Mesenchymal stem cell (in vitro differentiated cells and primary cell): Measurements from ENCODE around the gene CNIH1.

Experiments
- DNase-seq: peaks from one replicate; pipeline ENCODE4 v3.0.0-alpha.2; 2013
- H2AFZ ChIP-seq: one replicate; pipeline ENCODE4 v1.6.1; 2013; ENCODE audit warnings: low read depth, mild to moderate bottlenecking, control low read depth, inconsistent platforms, low read length, moderate library complexity
- H2AK5ac ChIP-seq: 2 replicates; pipeline ENCODE4 v1.6.1; 2013; ENCODE audit warnings: low read length, moderate library complexity, mild to moderate bottlenecking, inconsistent platforms; ENCODE audit not compliant: severe bottlenecking
- H2BK120ac ChIP-seq: one replicate; pipeline ENCODE4 v1.6.1; 2013; ENCODE audit warnings: low read depth, mild to moderate bottlenecking, inconsistent platforms, low read length, moderate library complexity
- H2BK12ac ChIP-seq, 2 experiments: one replicate each; pipeline ENCODE4 v1.6.1; 2013; ENCODE audit warnings: inconsistent platforms in 2 of 2, low read length in 2 of 2, mild to moderate bottlenecking in 2 of 2, moderate library complexity in 2 of 2, control low read depth in 1 of 2
- H2BK15ac ChIP-seq: one replicate; pipeline ENCODE4 v1.6.1; 2013; ENCODE audit warnings: mild to moderate bottlenecking, low read depth, inconsistent platforms; ENCODE audit not compliant: poor library complexity, severe bottlenecking
- H2BK5ac ChIP-seq: 2 replicates; pipeline ENCODE4 v1.6.1; 2013; ENCODE audit warnings: low read depth, mild to moderate bottlenecking, low read length, control low read depth, inconsistent platforms; ENCODE audit not compliant: poor library complexity, severe bottlenecking
- H3K14ac ChIP-seq, 2 experiments: one replicate each; pipeline ENCODE4 v1.6.1; 2013; ENCODE audit warnings: inconsistent platforms in 2 of 2, low read length in 2 of 2, control low read depth in 1 of 2, mild to moderate bottlenecking in 1 of 2, moderate library complexity in 1 of 2
- H3K18ac ChIP-seq, 2 experiments: one replicate each; pipeline ENCODE4 v1.6.1; 2013; ENCODE audit warnings: inconsistent platforms in 2 of 2, low read length in 2 of 2, control low read depth in 1 of 2, low read depth in 1 of 2, mild to moderate bottlenecking in 1 of 2
- H3K23ac ChIP-seq, 2 experiments: one replicate each; pipeline ENCODE4 v1.6.1; 2013; ENCODE audit warnings: inconsistent platforms in 2 of 2, low read length in 2 of 2, mild to moderate bottlenecking in 2 of 2, moderate library complexity in 2 of 2, control low read depth in 1 of 2
- H3K27ac ChIP-seq: 2 replicates; pipeline ENCODE4 v1.5.1; 2013; ENCODE audit warnings: mild to moderate bottlenecking, moderate library complexity, low read length, control low read depth, inconsistent platforms; ENCODE audit not compliant: poor library complexity, severe bottlenecking
- H3K27me3 ChIP-seq, 2 experiments: 2 replicates each; pipeline versions ENCODE4 v1.6.1 to v1.7.0; 2013; ENCODE audit warnings: low read length in 2 of 2, mild to moderate bottlenecking in 2 of 2, moderate library complexity in 2 of 2, control low read depth in 1 of 2, inconsistent platforms in 1 of 2; ENCODE audit not compliant: control insufficient read depth in 1 of 2, insufficient read depth in 1 of 2
- H3K36me3 ChIP-seq, 2 experiments: 2 replicates each; pipeline versions ENCODE4 v1.6.1 to v1.7.0; 2013; ENCODE audit warnings: low read length in 2 of 2, control low read depth in 1 of 2, inconsistent platforms in 1 of 2, low read depth in 1 of 2, mild to moderate bottlenecking in 1 of 2; ENCODE audit not compliant: insufficient read depth in 2 of 2, control insufficient read depth in 1 of 2
- H3K4ac ChIP-seq, 2 experiments: one replicate each; pipeline ENCODE4 v1.6.1; 2013; ENCODE audit warnings: inconsistent platforms in 2 of 2, low read length in 2 of 2, mild to moderate bottlenecking in 2 of 2, moderate library complexity in 2 of 2, control low read depth in 1 of 2, low read depth in 1 of 2
- H3K4me1 ChIP-seq: 2 replicates; pipeline ENCODE4 v1.6.1; 2013; ENCODE audit warnings: low read depth, low read length, control low read depth; ENCODE audit not compliant: control insufficient read depth, insufficient read depth
- H3K4me2 ChIP-seq: 2 replicates; pipeline ENCODE4 v1.6.1; 2013; ENCODE audit warnings: low read length, mild to moderate bottlenecking, inconsistent platforms; ENCODE audit not compliant: poor library complexity, severe bottlenecking
- H3K4me3 ChIP-seq, 2 experiments: 2 replicates each; pipeline versions ENCODE4 v1.5.1 to v1.7.0; 2013; ENCODE audit warnings: low read length in 2 of 2, mild to moderate bottlenecking in 2 of 2, control low read depth in 1 of 2, low read depth in 1 of 2; ENCODE audit not compliant: insufficient read depth in 1 of 2
- H3K79me1 ChIP-seq: replicated peaks from 2 replicates; pipeline ENCODE4 v1.6.1; 2013; ENCODE audit warnings: mild to moderate bottlenecking, control low read depth, low read length, inconsistent platforms; ENCODE audit not compliant: poor library complexity, severe bottlenecking
- H3K9ac ChIP-seq: 2 replicates; pipeline ENCODE4 v1.7.0; 2013; ENCODE audit warnings: mild to moderate bottlenecking, low read length, moderate library complexity
- H3K9me3 ChIP-seq: 2 replicates; pipeline ENCODE4 v1.7.0; 2013; ENCODE audit warnings: mild to moderate bottlenecking, low read length; ENCODE audit not compliant: control insufficient read depth
- H4K8ac ChIP-seq: one replicate; pipeline ENCODE4 v1.6.1; 2013; ENCODE audit warnings: inconsistent platforms, mild to moderate bottlenecking, low read length, moderate library complexity
- H4K91ac ChIP-seq: one replicate; pipeline ENCODE4 v1.6.1; 2013; ENCODE audit warnings: mild to moderate bottlenecking, low read length, inconsistent platforms
- WGBS: methylation state at CpG from one replicate; pipeline ENCODE4 v1.1.7; 2013; ENCODE audit warnings: mixed read lengths; 5-methylcytosine and 5-hydroxymethylcytosine counted together

The CNIH1 gene

GRCh38 chr14:54480830-54481562 lies 39.8 kb upstream of the CNIH1 start:
- no peak overlapping the region for H2BK12ac ChIP-seq
- H2AFZ ChIP-seq, result no peak overlapping the region
- no peak overlapping the region for H2BK15ac ChIP-seq
- no peak overlapping the region for H3K14ac ChIP-seq
- H2BK120ac ChIP-seq, result no peak overlapping the region
- no peak overlapping the region for H3K4ac ChIP-seq
- H3K4me1 ChIP-seq, result peaks cover 3% of the 10 kb centered on the region
- no peak for DNase-seq
- H3K18ac ChIP-seq, result no peak overlapping the region
- no peak overlapping the region for H3K4me2 ChIP-seq
- no peak overlapping the region for H3K27ac ChIP-seq
- no peak overlapping the region for H3K4me3 ChIP-seq
- no peak overlapping the region for H3K23ac ChIP-seq
- no peak overlapping the region for H2BK5ac ChIP-seq
- H4K8ac ChIP-seq, result no peak overlapping the region
- H4K91ac ChIP-seq, result no peak overlapping the region
- H2AK5ac ChIP-seq, result no peak overlapping the region
- no peak overlapping the region for H3K9ac ChIP-seq
- no peaks in the 10 kb centered on the region for H3K9me3 ChIP-seq
- H3K27me3 ChIP-seq, result no peaks in the 10 kb centered on the region
- H3K36me3 ChIP-seq, result peaks cover 2 to 70% of the 10 kb centered on the region in 2 experiments
- WGBS, result 95% methylated on average over 2 of the region's 4 CpGs
- H3K79me1 ChIP-seq, result no peaks in the 10 kb centered on the region

- Histone ChIP-seq H2BK15ac (no peak overlapping the region), H2AK5ac (no peak overlapping the region), H3K23ac (no peak overlapping the region), H2BK5ac (no peak overlapping the region), H3K4ac (no peak overlapping the region), H2AFZ (no peak overlapping the region), H2BK12ac (no peak overlapping the region), H2BK120ac (no peak overlapping the region), H4K8ac (no peak overlapping the region), H3K27me3 (no peaks in the 10 kb centered on the region), H4K91ac (no peak overlapping the region), H3K9ac (peak overlapping the region; percentile 62), H3K27ac (peak overlapping the region; percentile 16), H3K4me1 (peaks cover 3% of the 10 kb centered on the region), H3K4me3 (no peak overlapping the region), H3K36me3 (peaks cover 2 to 87% of the 10 kb centered on the region in 2 experiments), H3K14ac (no peak overlapping the region), H3K18ac (no peak overlapping the region), H3K79me1 (no peaks in the 10 kb centered on the region), H3K4me2 (no peak overlapping the region), H3K9me3 (no peaks in the 10 kb centered on the region)
- 100% methylated on average over 1 of the region's 3 CpGs for WGBS
- peak; percentile 26 for DNase-seq
Measured at GRCh38 chr14:54478636-54479215, 37.6 kb upstream of the CNIH1 start.

GRCh38 chr14:54475911-54476310 lies 34.7 kb upstream of the CNIH1 start:
- Histone ChIP-seq H4K8ac (no peak overlapping the region), H3K4me3 (no peak overlapping the region), H2BK5ac (no peak overlapping the region), H3K27me3 (no peaks in the 10 kb centered on the region), H2BK15ac (no peak overlapping the region), H2BK120ac (no peak overlapping the region), H3K9me3 (no peaks in the 10 kb centered on the region), H3K4me1 (peaks cover 2% of the 10 kb centered on the region), H2BK12ac (no peak overlapping the region), H3K18ac (no peak overlapping the region), H2AK5ac (no peak overlapping the region), H3K4ac (no peak overlapping the region), H3K23ac (no peak overlapping the region), H3K9ac (peak overlapping the region; percentile 52), H4K91ac (no peak overlapping the region), H3K79me1 (peaks cover 1% of the 10 kb centered on the region), H3K27ac (no peak overlapping the region), H2AFZ (no peak overlapping the region), H3K36me3 (peaks cover 7 to 79% of the 10 kb centered on the region in 2 experiments), H3K14ac (no peak overlapping the region), H3K4me2 (no peak overlapping the region)
- 100% methylated on average over 4 of the region's 4 CpGs for WGBS
- no peak for DNase-seq

GRCh38 chr14:54475187-54475899 lies 34.2 kb upstream of the CNIH1 start:
- Histone ChIP-seq H2BK120ac (no peak overlapping the region), H3K4me2 (no peak overlapping the region), H2BK15ac (no peak overlapping the region), H3K14ac (no peak overlapping the region), H3K18ac (no peak overlapping the region), H2AK5ac (no peak overlapping the region), H3K9me3 (no peaks in the 10 kb centered on the region), H4K91ac (no peak overlapping the region), H3K4me1 (peaks cover 2% of the 10 kb centered on the region), H2BK5ac (no peak overlapping the region), H3K23ac (no peak overlapping the region), H4K8ac (no peak overlapping the region), H3K79me1 (peaks cover 1% of the 10 kb centered on the region), H3K4ac (no peak overlapping the region), H3K36me3 (peaks cover 7 to 80% of the 10 kb centered on the region in 2 experiments), H2AFZ (no peak overlapping the region), H3K27ac (no peak overlapping the region), H3K4me3 (no peak overlapping the region), H3K27me3 (no peaks in the 10 kb centered on the region), H3K9ac (peak overlapping the region; percentile 52), H2BK12ac (no peak overlapping the region)
- whole genome bisulfite sequencing, result 95% methylated on average over 3 of the region's 4 CpGs
- peak; percentile 72 for DNase-seq
